RWPE2 (cell line): ENCODE results near the gene CCL17.

Source experiments
- ATAC-seq: fragments of 200-7000 bp; cut with Tn5 transposase; 3 replicates; pipeline ENCODE4 v1.9.1; 2021; ENCODE audit warnings: low read depth
- DNase-seq: peaks from one replicate; pipeline ENCODE4 v3.0.0-alpha.2; 2020; ENCODE audit warnings: low spot score
- H3K27ac ChIP-seq: fragments of 450-650 bp; 2 replicates; pipeline ENCODE4 v1.5.1; 2017; ENCODE audit warnings: mild to moderate bottlenecking; ENCODE audit not compliant: poor library complexity, severe bottlenecking
- H3K27me3 ChIP-seq: fragments of 250-450 bp; sonication (Bioruptor Pico); 2 replicates; pipeline ENCODE4 v1.5.1; 2021; ENCODE audit warnings: mild to moderate bottlenecking, moderate library complexity; ENCODE audit not compliant: insufficient read depth, poor library complexity, severe bottlenecking
- H3K36me3 ChIP-seq: fragments of 250-450 bp; sonication (Bioruptor Pico); 2 replicates; pipeline ENCODE4 v1.5.1; 2020; ENCODE audit warnings: low read depth, mild to moderate bottlenecking, moderate library complexity
- H3K4me1 ChIP-seq: fragments of 250-450 bp; sonication (Bioruptor Pico); 2 replicates; pipeline ENCODE4 v1.5.1; 2021; ENCODE audit warnings: mild to moderate bottlenecking, moderate library complexity; ENCODE audit not compliant: insufficient read depth, poor library complexity, severe bottlenecking
- H3K4me3 ChIP-seq: fragments of 250-450 bp; sonication (Bioruptor Pico); 2 replicates; pipeline ENCODE4 v1.5.1; 2021; ENCODE audit warnings: mild to moderate bottlenecking, moderate library complexity; ENCODE audit not compliant: severe bottlenecking
- H3K9me3 ChIP-seq: fragments of 250-450 bp; sonication (Bioruptor Pico); 2 replicates; pipeline ENCODE4 v1.5.1; 2021; ENCODE audit warnings: mild to moderate bottlenecking, moderate library complexity; ENCODE audit not compliant: severe bottlenecking
- CTCF ChIP-seq: fragments of 450-650 bp; IDR thresholded peaks from one replicate; pipeline ENCODE4 v1.5.1; 2017; ENCODE audit warnings: mild to moderate bottlenecking, moderate library complexity; ENCODE audit not compliant: poor library complexity, severe bottlenecking

The CCL17 gene

GRCh38 chr16:57391300-57391699 lies 13.3 kb upstream of the CCL17 start:
- no peaks in the 10 kb centered on the region for H3K9me3 ChIP-seq
- no peak for ATAC-seq
- peaks cover 11% of the 10 kb centered on the region for H3K4me1 ChIP-seq
- H3K4me3 ChIP-seq = no peak overlapping the region
- no peak overlapping the region for H3K27ac ChIP-seq
- no peak for TF ChIP-seq CTCF
- DNase-seq = no peak
- H3K36me3 ChIP-seq = no peaks in the 10 kb centered on the region
- no peaks in the 10 kb centered on the region for H3K27me3 ChIP-seq

- no peak for TF ChIP-seq CTCF
- Histone ChIP-seq H3K27ac (no peak overlapping the region), H3K4me1 (peaks cover 11% of the 10 kb centered on the region), H3K27me3 (no peaks in the 10 kb centered on the region), H3K4me3 (no peak overlapping the region), H3K9me3 (no peaks in the 10 kb centered on the region), H3K36me3 (no peaks in the 10 kb centered on the region)
- no peak for DNase-seq
- ATAC-seq = no peak
These were observed 12.9 kb upstream of the CCL17 start for GRCh38 chr16:57391708-57392107.

- no peak overlapping the region for H3K27ac ChIP-seq
- no peaks in the 10 kb centered on the region for H3K9me3 ChIP-seq
- no peaks in the 10 kb centered on the region for H3K27me3 ChIP-seq
These were observed 11.9 kb upstream of the CCL17 start for GRCh38 chr16:57392694-57393093.

GRCh38 chr16:57394444-57394843 lies 10.1 kb upstream of the CCL17 start:
- Histone ChIP-seq H3K36me3 (no peaks in the 10 kb centered on the region), H3K4me1 (peaks cover 6% of the 10 kb centered on the region), H3K27me3 (no peaks in the 10 kb centered on the region), H3K9me3 (no peaks in the 10 kb centered on the region), H3K4me3 (no peak overlapping the region), H3K27ac (no peak overlapping the region)
- DNase-seq (no peak), ATAC-seq (peak; percentile 45)
- no peak for TF ChIP-seq CTCF

More at GRCh38 chr16:57392694-57393093, 11.9 kb upstream of the CCL17 start:
- DNase-seq (no peak), ATAC-seq (0 out of 3 replicates have a peak, but pooled peaks have one; percentile 23)
- Histone ChIP-seq H3K36me3 (no peaks in the 10 kb centered on the region), H3K4me3 (no peak overlapping the region), H3K4me1 (peaks cover 11% of the 10 kb centered on the region)
- no peak for TF ChIP-seq CTCF

GRCh38 chr16:57395026-57395425 lies 9.5 kb upstream of the CCL17 start:
- H3K4me1 ChIP-seq = peaks cover 6% of the 10 kb centered on the region
- H3K4me3 ChIP-seq = no peak overlapping the region
- no peak for TF ChIP-seq CTCF
- no peaks in the 10 kb centered on the region for H3K27me3 ChIP-seq
- H3K9me3 ChIP-seq = no peaks in the 10 kb centered on the region
- ATAC-seq (no peak), DNase-seq (no peak)
- H3K27ac ChIP-seq = no peak overlapping the region
- no peaks in the 10 kb centered on the region for H3K36me3 ChIP-seq
